KBM-7 (cell line): Measurements from ENCODE around the gene CELF1.
"Not testable (repeated sequence)": the region's sequence is repeated elsewhere in the genome, so short reads cannot be mapped to it uniquely, and the experiment has no call there.

ENCODE experiments used
- DNase-seq: peaks from one replicate; pipeline ENCODE4 v3.0.0-alpha.2; 2015
- in situ Hi-C: fragments of 300-500 bp; cut with MboI; formaldehyde crosslinking; loops from 2 replicates; pipeline ENCODE4 v1.14.3; 2020; ENCODE audit warnings: low sequenced_read_pairs, low pct_unique_long_range_greater_than_20kb, mixed read lengths

Gene CELF1

GRCh38 chr11:47551086-47551485 is 1.8 kb downstream of the CELF1 start:
- DNase-seq: peak; percentile 51
- in situ Hi-C loops: loop anchor here (10.0 kb wide), 1 partner anchor 64 kb away; no protein-coding TSS in a partner anchor

- in situ Hi-C loops: loop anchor here (10.0 kb wide), 1 partner anchor 64 kb away; no protein-coding TSS in a partner anchor
- DNase-seq: no peak
These were observed 2.5 kb downstream of the CELF1 start for GRCh38 chr11:47550288-47551047.

GRCh38 chr11:47546274-47546673 is 6.7 kb downstream of the CELF1 start:
- in situ Hi-C loops, DNase-seq: not testable (repeated sequence)

- DNase-seq: no peak
- in situ Hi-C loops: no loop called here
These were observed 7.6 kb downstream of the CELF1 start for GRCh38 chr11:47545298-47545697.

- DNase-seq: no peak
- in situ Hi-C loops: no loop called here
These were observed 11.9 kb downstream of the CELF1 start for GRCh38 chr11:47541070-47541469.

- in situ Hi-C loops: no loop called here
- DNase-seq: no peak
These were observed 13.3 kb downstream of the CELF1 start for GRCh38 chr11:47539681-47540039.

- in situ Hi-C loops: no loop called here
- DNase-seq: no peak
These were observed 14.0 kb downstream of the CELF1 start for GRCh38 chr11:47538741-47539565.

GRCh38 chr11:47536915-47537314 is 16.0 kb downstream of the CELF1 start:
- in situ Hi-C loops: no loop called here
- DNase-seq: no peak

GRCh38 chr11:47534704-47535251 is 18.2 kb downstream of the CELF1 start:
- DNase-seq: no peak
- in situ Hi-C loops: no loop called here

GRCh38 chr11:47533690-47534151 is 19.2 kb downstream of the CELF1 start:
- in situ Hi-C loops: no loop called here

GRCh38 chr11:47532597-47533213 is 20.2 kb downstream of the CELF1 start:
- no peak for DNase-seq
- in situ Hi-C loops: no loop called here

More at GRCh38 chr11:47533690-47534151, 19.2 kb downstream of the CELF1 start:
- no peak for DNase-seq

GRCh38 chr11:47531666-47532065 is 21.3 kb downstream of the CELF1 start:
- no peak for DNase-seq
- in situ Hi-C loops: no loop called here

- in situ Hi-C loops, DNase-seq: not testable (repeated sequence)
These were observed 22.2 kb downstream of the CELF1 start for GRCh38 chr11:47530721-47531120.

GRCh38 chr11:47529951-47530350 is 23.0 kb downstream of the CELF1 start:
- in situ Hi-C loops: no loop called here
- DNase-seq: no peak

- in situ Hi-C loops: no loop called here
- no peak for DNase-seq
These were observed 25.7 kb downstream of the CELF1 start for GRCh38 chr11:47527186-47527585.

GRCh38 chr11:47526032-47526431 is 26.9 kb downstream of the CELF1 start:
- DNase-seq, in situ Hi-C loops: not testable (repeated sequence)

GRCh38 chr11:47524291-47524874 is 28.5 kb downstream of the CELF1 start:
- in situ Hi-C loops: no loop called here
- DNase-seq: no peak

- DNase-seq: peak; percentile 54
- in situ Hi-C loops: no loop called here
These were observed 29.3 kb downstream of the CELF1 start for GRCh38 chr11:47523490-47524225.
